ENCODE measurements around the gene DHX34. TPM values are rescaled to one million over a fixed set of nuclear protein-coding genes. Genes with fewer than 3 reads are reported as not detected.
A peak's percentile ranks its signal among the peaks of the same experiment; 100 is the strongest.

DHX34 gene
- total RNA-seq, 1 donor from 2014 or later = 8.1 TPM

DNA sequence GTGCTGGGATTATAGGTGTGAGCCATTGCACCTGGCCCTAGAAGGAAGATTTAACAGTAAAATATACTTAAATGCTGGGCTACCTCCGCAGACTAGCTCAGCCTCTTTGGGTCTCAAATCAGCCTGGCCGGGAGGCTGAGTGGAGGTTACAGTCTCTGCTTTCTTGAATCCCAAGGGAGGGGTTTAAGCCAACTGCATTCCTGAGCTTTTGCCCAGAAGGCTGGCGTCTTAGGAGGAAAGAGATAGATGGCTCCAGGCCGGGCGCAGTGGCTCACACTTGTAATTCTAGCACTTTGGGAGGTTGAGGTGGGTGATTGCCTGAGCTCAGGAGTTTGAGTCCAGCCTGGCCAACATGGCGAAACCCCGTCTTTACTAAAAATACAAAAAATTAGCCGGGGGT is 40.1 kb upstream of the DHX34 start:
- no peaks in the 10 kb centered on the region for H3K9me3 ChIP-seq (replicated peaks)
- peaks cover 8% of the 10 kb centered on the region for H3K4me1 ChIP-seq
- H3K36me3 ChIP-seq = no peaks in the 10 kb centered on the region
- intact Hi-C loops (cut with micrococcal nuclease) = no loop called here
- no peak overlapping the region for H3K27ac ChIP-seq (replicated peaks)
- peak overlapping the region; percentile 35 for H3K4me3 ChIP-seq
- H3K27me3 ChIP-seq (ENCODE audit: low read depth) = peaks cover 48% of the 10 kb centered on the region
- TF ChIP-seq, protein P1, sequence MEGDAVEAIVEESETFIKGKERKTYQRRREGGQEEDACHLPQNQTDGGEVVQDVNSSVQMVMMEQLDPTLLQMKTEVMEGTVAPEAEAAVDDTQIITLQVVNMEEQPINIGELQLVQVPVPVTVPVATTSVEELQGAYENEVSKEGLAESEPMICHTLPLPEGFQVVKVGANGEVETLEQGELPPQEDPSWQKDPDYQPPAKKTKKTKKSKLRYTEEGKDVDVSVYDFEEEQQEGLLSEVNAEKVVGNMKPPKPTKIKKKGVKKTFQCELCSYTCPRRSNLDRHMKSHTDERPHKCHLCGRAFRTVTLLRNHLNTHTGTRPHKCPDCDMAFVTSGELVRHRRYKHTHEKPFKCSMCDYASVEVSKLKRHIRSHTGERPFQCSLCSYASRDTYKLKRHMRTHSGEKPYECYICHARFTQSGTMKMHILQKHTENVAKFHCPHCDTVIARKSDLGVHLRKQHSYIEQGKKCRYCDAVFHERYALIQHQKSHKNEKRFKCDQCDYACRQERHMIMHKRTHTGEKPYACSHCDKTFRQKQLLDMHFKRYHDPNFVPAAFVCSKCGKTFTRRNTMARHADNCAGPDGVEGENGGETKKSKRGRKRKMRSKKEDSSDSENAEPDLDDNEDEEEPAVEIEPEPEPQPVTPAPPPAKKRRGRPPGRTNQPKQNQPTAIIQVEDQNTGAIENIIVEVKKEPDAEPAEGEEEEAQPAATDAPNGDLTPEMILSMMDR (IDR thresholded peaks at IDR 0.05; ENCODE audit: borderline replicate concordance) = no peak
- DNase-seq = no peak

DNA sequence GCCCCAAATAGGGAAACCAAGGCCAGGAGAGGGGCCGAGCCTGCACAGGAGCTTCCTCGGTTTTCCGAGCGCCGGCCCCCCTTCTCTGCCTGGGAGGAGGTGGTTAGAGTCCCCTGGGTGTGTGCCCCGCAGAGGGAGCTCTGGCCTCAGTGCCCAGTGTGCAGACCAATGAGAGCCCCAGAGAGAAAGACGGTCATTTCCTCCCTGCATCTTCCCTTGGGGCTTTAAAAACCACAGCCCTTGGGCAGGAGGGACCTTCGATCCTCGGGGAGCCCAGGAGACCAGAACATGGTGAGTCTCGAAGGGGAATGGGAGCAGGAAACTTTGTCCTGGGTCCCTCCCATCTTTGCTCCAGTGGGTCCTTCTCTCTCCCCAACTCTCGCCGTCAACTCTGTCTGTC is 39.5 kb upstream of the DHX34 start, which contains the start of gene C5AR1:
C5AR1 (plus strand) TSS at position 254 of the 400 bp plus-strand sequence; CDS start at position 289, 35 bp downstream.
- H3K9me3 ChIP-seq (replicated peaks) = no peaks in the 10 kb centered on the region
- H3K27ac ChIP-seq (replicated peaks) = no peak within 1 kb of the TSS
- no peaks in the 10 kb centered on the region for H3K36me3 ChIP-seq
- H3K4me1 ChIP-seq = peaks cover 8% of the 10 kb centered on the region
- intact Hi-C loops (cut with micrococcal nuclease) = no loop called here
- H3K27me3 ChIP-seq (ENCODE audit: low read depth) = peaks cover 48% of the 10 kb centered on the region
- peak; percentile 41 for DNase-seq
- TF ChIP-seq, protein P1 (IDR thresholded peaks at IDR 0.05; ENCODE audit: borderline replicate concordance) = no peak
- H3K4me3 ChIP-seq = peak within 1 kb of the TSS; percentile 35

DNA sequence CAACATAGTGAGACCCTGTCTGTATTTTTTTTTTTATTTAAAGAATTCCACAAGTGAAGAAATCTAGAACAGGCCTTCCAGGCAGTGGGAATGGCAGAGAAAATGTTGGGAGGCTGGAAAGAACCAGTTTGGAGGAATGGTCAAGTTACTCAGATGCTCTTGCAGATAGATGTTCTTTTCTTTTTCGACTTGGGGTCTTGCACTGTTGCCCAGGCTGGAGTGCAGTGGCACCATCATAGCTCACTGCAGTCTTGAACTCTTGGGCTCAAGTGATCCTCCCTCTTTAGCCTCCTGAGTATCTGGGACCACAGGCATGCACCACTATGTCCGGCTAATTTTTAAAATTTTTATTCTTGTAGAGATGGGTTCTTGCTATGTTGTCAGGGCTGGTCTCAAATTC is 38.8 kb upstream of the DHX34 start:
- no peaks in the 10 kb centered on the region for H3K9me3 ChIP-seq (replicated peaks)
- peaks cover 48% of the 10 kb centered on the region for H3K27me3 ChIP-seq (ENCODE audit: low read depth)
- H3K4me1 ChIP-seq = peaks cover 5% of the 10 kb centered on the region
- TF ChIP-seq, protein P1 (IDR thresholded peaks at IDR 0.05; ENCODE audit: borderline replicate concordance) = no peak
- intact Hi-C loops (cut with micrococcal nuclease) = no loop called here
- H3K36me3 ChIP-seq = no peaks in the 10 kb centered on the region
- peak overlapping the region; percentile 35 for H3K4me3 ChIP-seq
- no peak for DNase-seq
- no peak overlapping the region for H3K27ac ChIP-seq (replicated peaks)

DNA sequence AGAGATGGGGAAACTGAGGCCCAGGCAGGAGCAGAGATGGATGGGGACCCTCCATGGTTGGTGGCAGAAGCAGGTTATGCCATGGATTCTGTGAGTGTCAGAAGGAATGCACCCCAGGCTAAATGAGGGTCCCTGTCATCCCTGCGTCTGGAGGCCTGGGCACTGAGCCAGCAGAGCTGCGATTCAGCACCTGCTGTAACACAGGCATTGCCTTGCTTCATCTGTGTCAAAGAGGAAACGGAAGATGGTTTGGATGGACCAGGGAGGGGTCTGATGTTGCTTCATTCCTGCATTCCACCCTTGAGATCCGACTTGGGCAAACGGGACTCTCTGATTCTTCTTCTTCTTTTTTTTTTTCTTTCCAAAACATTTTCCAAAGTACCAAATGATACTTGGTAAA is 38.3 kb upstream of the DHX34 start:
- no peak overlapping the region for H3K27ac ChIP-seq (replicated peaks)

DNA sequence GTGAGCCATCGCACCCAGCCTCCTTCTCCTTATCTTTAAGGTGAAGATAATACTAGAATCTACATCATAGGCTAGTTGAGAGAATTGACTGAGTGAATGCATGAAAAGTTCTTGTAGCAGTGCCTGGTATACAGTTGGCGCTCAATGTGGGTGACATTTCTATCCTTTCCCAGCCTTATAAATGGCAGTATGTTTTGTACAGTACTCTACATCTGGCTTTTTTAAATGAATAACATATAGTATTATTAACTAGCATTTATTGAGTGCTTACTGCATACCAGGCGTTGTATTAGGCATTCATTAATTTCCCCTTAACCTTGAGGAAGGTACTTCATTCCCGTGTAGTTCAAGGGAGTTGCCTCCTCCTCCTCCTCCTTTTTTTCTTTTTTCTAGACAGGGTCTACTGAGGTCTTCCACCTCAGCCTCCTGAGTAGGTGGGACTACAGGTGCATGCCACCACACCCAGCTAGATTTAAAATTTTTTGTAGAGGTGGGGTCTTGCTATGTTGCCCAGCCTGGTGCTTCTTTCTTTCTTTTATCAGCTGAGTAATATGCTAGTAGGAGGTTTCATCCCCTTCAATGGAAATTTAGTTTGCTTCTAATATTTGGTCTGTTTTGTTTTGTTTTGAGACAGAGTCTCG is 36.6 kb upstream of the DHX34 start:
- no peaks in the 10 kb centered on the region for H3K36me3 ChIP-seq
- H3K4me3 ChIP-seq = peak overlapping the region; percentile 8
- H3K9me3 ChIP-seq (replicated peaks) = no peaks in the 10 kb centered on the region
- H3K27me3 ChIP-seq (ENCODE audit: low read depth) = peaks cover 59% of the 10 kb centered on the region
- no peak overlapping the region for H3K27ac ChIP-seq (replicated peaks)
- TF ChIP-seq, protein P1 (IDR thresholded peaks at IDR 0.05; ENCODE audit: borderline replicate concordance) = no peak
- DNase-seq = no peak
- no peaks in the 10 kb centered on the region for H3K4me1 ChIP-seq
- intact Hi-C loops (cut with micrococcal nuclease) = no loop called here

More for the DNA sequence above, 38.3 kb upstream of the DHX34 start:
- H3K27me3 ChIP-seq (ENCODE audit: low read depth) = peaks cover 48% of the 10 kb centered on the region
- H3K9me3 ChIP-seq (replicated peaks) = no peaks in the 10 kb centered on the region
- TF ChIP-seq, protein P1 (IDR thresholded peaks at IDR 0.05; ENCODE audit: borderline replicate concordance) = no peak
- peak overlapping the region; percentile 35 for H3K4me3 ChIP-seq
- peak; percentile 50 for DNase-seq
- H3K4me1 ChIP-seq = no peaks in the 10 kb centered on the region
- intact Hi-C loops (cut with micrococcal nuclease) = no loop called here
- no peaks in the 10 kb centered on the region for H3K36me3 ChIP-seq

Data from left ventricle myocardium inferior (tissue), 1 donor.